Stimulated activated naive CD8-positive, alpha-beta T cell treated with anti-CD3 and anti-CD28 coated beads, Interleukin-15, Interleukin-2, amounts not matched to agents 100 ng/mL and 50 ng/mL, for 24 hours (primary cell): ENCODE results near the gene CD2.

Experiments used
- H3K27ac Mint-ChIP-seq: one replicate; pipeline ENCODE4 v1.8.0; 2021; ENCODE audit warnings: mild to moderate bottlenecking, mixed read lengths
- H3K27me3 Mint-ChIP-seq: one replicate; pipeline ENCODE4 v1.8.0; 2021; ENCODE audit warnings: mixed read lengths
- H3K36me3 Mint-ChIP-seq: one replicate; pipeline ENCODE4 v1.8.0; 2021; ENCODE audit warnings: low read depth, mixed read lengths
- H3K4me1 Mint-ChIP-seq: one replicate; pipeline ENCODE4 v1.8.0; 2021; ENCODE audit warnings: low read depth, mixed read lengths
- H3K4me3 Mint-ChIP-seq: one replicate; pipeline ENCODE4 v1.8.0; 2021; ENCODE audit warnings: mild to moderate bottlenecking, mixed read lengths
- H3K9me3 Mint-ChIP-seq: one replicate; pipeline ENCODE4 v1.8.0; 2021; ENCODE audit warnings: mixed read lengths

Gene CD2

DNA sequence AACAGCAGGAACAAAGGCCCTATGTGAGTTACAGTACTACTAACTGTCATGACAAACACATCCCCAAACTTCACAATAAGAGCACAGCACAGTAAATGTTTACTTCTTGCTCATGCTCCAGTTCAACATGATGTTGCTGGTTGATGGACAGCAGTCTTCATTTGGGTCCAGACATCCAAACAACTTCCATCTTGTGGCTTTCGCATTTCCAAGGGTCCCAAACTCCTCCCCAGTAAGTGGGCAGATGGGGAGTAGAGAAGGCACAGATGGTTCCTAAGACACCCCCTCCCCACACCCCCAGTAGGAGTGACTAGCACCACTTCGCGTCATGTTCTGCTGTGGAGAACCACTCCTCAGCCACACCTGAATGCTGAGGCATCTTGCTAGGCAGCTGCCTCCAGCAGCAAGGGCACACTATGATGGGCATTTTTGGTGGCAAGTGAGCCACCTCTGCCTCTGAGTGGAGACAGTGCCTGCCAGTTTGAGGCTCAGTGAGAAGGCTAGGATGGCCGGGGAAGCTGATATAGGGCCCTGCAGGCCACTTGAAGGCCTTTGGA, 32.7 kb upstream of the CD2 start:
- Mint-ChIP-seq H3K36me3 (no peaks in the 10 kb centered on the region), H3K9me3 (no peaks in the 10 kb centered on the region), H3K4me3 (no peak overlapping the region), H3K4me1 (peaks cover 11% of the 10 kb centered on the region), H3K27me3 (no peaks in the 10 kb centered on the region), H3K27ac (no peak overlapping the region)

DNA sequence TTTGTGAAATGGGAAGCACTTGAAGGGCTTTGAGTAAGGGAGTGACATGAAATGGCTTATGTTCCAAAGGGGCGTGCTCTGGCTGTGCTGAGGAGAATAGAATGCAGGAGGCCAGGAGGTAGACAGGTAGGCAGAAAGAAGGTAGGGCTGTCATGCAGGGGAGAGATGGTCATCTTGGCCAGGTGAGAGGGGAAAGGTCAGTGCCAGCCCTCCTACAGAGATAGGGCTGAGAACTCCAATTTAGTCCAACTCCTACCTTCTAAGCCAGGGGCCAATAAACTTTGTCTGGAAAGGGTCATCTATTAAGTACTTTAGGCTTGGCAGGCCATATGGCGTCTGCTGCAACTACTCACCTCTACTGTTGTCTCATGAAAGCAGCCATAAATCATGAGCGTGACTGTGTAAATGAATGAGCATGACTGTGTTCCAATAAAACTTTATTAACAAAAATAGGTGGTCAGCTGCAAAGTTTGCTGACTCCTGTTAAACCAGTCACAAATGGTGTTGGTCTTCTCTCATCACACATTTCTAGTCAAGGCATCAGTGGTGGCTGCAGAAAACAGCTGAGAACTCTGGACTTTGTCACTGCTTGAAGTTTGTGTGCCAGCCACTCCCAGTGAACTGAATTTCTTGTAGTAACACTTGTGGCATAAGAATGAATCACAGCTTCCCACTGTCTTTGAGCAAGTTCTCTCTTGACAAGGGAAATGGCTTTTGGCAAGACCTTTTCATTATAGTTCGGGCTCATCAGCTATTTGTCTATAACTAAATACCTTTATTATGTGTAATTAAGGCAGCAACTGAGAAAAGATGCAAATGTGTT, 32.0 kb upstream of the CD2 start:
- H3K4me3 Mint-ChIP-seq: no peak overlapping the region
- H3K27ac Mint-ChIP-seq: no peak overlapping the region
- H3K4me1 Mint-ChIP-seq: peaks cover 18% of the 10 kb centered on the region
- no peaks in the 10 kb centered on the region for H3K36me3 Mint-ChIP-seq
- no peaks in the 10 kb centered on the region for H3K9me3 Mint-ChIP-seq
- H3K27me3 Mint-ChIP-seq: no peaks in the 10 kb centered on the region

DNA sequence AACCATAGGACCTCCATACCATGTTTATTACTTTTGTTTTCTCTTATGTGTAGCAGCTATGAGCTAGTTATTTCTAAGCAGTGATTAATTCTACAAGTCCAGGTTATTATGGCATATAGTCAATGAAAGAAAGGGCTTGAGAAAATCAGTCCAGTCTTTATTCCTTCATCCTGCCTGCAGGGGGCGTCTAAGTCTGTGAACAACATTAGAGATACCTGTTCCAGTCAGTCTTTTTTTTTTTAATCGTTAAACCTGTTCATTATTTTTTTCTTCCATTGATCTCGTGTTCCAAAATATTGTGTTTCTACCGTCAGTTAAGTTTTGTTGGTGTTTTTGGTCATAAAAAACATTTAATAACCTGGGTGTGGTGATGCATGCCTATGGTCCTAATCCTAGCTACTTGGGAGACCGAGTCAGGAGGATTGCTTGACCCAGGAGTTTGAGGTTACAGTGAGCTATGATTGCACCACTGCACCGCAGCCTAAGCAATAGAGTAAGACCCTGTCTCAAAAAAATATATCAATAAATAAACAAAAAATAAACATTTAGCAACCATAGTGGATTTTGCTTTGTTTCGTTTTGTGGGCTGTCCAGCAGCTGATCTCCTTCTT, 29.4 kb upstream of the CD2 start:
- H3K9me3 Mint-ChIP-seq: peaks cover 3% of the 10 kb centered on the region
- H3K27me3 Mint-ChIP-seq: no peaks in the 10 kb centered on the region
- no peak overlapping the region for H3K4me3 Mint-ChIP-seq
- peaks cover 32% of the 10 kb centered on the region for H3K4me1 Mint-ChIP-seq
- H3K36me3 Mint-ChIP-seq: peaks cover 4% of the 10 kb centered on the region
- H3K27ac Mint-ChIP-seq: no peak overlapping the region

DNA sequence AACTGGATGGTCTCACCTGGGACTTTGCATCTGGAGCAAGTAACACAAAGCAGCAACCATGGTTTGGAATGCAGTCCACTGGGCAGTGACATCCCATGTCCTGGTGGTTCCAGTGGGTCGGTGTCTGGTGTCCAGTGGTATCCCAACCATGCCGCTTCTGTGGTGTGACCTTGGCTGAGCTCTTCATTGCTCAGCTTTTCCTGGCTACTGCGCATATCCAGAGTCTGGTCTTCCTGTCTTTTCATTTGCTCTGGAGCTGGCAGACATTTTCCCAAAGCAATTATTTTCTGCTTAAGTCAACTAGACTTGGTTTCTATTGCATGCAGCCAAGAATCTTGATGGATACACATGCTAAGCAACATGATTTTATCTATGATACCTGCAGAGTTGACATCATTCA, 28.4 kb upstream of the CD2 start:
- peaks cover 3% of the 10 kb centered on the region for H3K9me3 Mint-ChIP-seq
- peaks cover 4% of the 10 kb centered on the region for H3K36me3 Mint-ChIP-seq
- no peak overlapping the region for H3K4me3 Mint-ChIP-seq

DNA sequence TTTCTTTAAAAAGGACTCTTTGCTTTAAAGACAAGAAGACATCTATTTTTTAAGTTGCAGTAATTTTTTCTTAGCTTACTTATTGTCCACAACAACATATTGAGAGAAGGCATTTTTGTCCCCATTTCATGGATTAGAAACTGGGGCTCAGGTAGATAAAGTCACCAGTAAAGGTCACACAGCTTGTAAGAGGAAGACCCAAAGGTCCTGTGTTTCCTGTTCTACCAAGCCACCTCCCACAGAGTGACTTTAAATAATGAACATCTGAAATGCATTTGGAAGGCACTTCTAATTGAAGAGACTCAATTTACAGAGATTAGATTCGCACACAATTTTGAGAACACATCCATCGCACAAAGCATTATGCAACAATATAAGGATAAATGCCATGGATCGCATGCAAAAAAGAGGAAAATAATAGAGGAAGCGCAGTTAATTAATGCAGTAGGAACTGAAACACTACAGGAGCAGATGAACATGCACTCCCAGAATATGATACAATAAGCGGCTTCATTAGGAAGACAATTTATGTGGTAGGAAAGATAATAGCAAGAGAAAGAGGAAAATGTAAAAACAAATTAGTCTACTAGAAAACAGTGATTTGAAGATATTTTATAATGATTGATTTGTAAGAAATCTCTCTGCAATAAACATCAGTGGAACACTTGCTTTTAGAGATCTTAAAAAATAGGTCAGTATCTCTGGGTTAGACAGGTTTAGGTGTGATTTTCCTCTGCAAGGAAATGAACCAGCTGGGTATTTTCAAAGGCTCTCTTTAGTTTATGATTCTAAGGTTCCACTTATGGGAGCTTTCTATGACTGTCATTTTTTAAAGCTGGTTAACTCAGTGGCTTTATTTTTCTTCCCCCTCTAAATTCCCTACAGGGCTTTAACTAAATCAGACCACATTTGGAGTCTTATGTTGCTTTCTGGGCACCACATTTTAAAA, 27.1 kb upstream of the CD2 start:
- Mint-ChIP-seq H3K9me3 (peaks cover 3% of the 10 kb centered on the region), H3K4me1 (peaks cover 32% of the 10 kb centered on the region), H3K4me3 (peak overlapping the region; percentile 43), H3K36me3 (peaks cover 4% of the 10 kb centered on the region), H3K27ac (peak overlapping the region; percentile 27), H3K27me3 (no peaks in the 10 kb centered on the region)

More for the DNA sequence above, 28.4 kb upstream of the CD2 start:
- H3K27me3 Mint-ChIP-seq: no peaks in the 10 kb centered on the region
- H3K4me1 Mint-ChIP-seq: peaks cover 32% of the 10 kb centered on the region
- H3K27ac Mint-ChIP-seq: no peak overlapping the region

DNA sequence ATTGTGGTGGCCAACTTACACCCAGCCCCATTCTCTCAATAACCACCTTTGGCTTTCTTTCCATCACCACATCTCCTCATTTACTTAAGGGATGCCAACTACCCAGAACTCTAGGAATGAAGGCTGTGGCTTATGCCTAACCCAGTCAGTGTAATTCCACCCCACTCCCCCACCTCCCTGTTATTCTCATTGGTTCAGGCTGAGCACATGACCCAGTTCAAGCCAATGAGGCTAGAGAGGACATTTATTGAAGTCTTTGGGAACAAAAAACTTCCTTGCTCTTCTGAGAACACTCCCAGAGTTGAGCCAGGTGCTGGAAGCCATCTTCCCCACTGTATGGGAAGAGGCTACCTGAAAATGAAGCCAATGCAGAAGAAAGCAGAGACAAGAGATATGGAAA, 22.8 kb upstream of the CD2 start:
- no peak overlapping the region for H3K4me3 Mint-ChIP-seq
- no peak overlapping the region for H3K27ac Mint-ChIP-seq

DNA sequence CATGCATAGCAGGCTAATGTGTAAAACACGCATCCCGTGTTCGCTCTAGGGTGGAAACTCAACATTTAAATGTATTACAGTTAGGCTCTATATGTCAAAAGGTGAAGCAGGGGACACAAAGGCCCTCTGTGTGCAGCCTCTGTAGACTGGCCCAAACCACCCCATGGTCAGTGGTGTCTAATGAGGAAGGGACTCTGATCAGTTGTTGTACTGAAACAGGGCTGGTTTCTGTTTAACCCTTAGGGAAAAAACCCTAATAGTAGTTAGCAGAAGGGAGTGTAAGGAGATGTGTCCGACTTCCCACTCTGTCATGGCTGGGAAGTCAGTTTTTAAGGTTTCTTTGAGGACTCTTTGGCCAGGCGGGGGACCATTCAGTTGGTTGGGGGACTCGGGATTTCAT, 21.5 kb upstream of the CD2 start:
- Mint-ChIP-seq H3K36me3 (peaks cover 4% of the 10 kb centered on the region), H3K27me3 (no peaks in the 10 kb centered on the region), H3K4me3 (no peak overlapping the region), H3K27ac (no peak overlapping the region), H3K9me3 (peaks cover 3% of the 10 kb centered on the region), H3K4me1 (peaks cover 37% of the 10 kb centered on the region)

More for the DNA sequence above, 22.8 kb upstream of the CD2 start:
- H3K4me1 Mint-ChIP-seq: peaks cover 37% of the 10 kb centered on the region
- H3K36me3 Mint-ChIP-seq: peaks cover 4% of the 10 kb centered on the region
- no peaks in the 10 kb centered on the region for H3K27me3 Mint-ChIP-seq
- H3K9me3 Mint-ChIP-seq: peaks cover 3% of the 10 kb centered on the region

DNA sequence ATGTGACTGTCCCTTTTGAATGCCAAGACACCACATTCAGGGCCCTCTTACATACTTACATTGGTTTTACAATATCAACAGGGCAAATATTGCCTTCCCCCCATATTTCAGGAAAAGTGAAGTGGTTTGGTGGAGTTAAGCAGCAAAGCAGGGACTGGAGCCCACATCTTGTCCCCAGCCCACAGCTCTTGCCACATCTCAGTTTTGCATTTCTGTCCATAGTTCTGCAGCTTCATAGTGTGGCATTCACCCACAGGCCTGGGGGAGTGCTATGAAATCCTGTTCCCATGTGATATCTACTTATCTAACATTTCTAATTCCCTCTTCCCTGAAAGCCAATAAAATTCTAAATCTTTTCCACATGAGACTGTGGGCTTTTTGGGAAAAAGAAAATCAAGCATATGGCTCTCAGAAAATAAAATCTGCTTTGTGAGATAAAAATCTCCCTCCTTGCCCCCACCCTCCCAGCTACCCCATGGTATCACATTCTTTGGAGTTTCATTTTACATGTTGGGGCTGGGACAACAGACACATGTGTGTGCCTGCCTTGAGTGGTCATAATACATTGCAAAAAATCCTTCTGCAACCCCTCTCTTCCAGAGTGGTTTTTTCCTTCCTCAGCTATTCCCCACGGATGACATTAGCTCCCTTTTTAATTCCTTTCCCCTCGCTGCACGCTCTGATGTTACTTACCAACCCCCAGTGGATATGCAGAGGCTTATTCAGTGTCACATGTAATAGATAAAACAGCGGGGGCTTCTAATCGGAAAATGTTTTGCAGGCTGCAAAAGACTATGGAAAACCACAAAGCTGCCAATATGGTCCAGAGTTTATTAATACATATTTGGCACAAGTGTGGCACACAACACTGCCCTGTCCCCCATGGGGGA, 20.5 kb upstream of the CD2 start:
- Mint-ChIP-seq H3K9me3 (no peaks in the 10 kb centered on the region), H3K4me3 (no peak overlapping the region), H3K36me3 (no peaks in the 10 kb centered on the region), H3K27ac (peak overlapping the region; percentile 20), H3K4me1 (peaks cover 38% of the 10 kb centered on the region), H3K27me3 (no peaks in the 10 kb centered on the region)

DNA sequence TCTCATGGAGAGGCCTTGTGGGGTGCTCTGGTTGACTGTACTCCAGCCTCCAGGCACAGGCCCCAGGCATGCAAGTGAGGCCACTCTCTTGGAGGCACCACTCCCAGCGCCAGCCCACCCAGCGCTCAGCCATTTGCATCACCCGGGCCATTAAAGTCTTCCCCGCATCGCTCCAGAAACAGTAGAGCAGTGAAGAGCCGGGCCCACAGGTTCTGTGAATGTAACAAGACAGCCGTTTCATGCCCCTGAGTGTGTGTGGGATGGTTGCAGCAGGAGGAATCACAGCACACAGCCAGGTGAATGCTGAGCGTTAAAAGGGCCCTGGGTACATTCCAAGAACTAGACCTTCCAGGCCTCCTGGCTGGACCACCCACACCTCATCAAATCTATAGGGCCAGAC, 19.0 kb upstream of the CD2 start:
- Mint-ChIP-seq H3K4me1 (peaks cover 54% of the 10 kb centered on the region), H3K4me3 (no peak overlapping the region), H3K36me3 (peaks cover 3% of the 10 kb centered on the region), H3K9me3 (peaks cover 2% of the 10 kb centered on the region), H3K27me3 (no peaks in the 10 kb centered on the region), H3K27ac (peak overlapping the region; percentile 100)

DNA sequence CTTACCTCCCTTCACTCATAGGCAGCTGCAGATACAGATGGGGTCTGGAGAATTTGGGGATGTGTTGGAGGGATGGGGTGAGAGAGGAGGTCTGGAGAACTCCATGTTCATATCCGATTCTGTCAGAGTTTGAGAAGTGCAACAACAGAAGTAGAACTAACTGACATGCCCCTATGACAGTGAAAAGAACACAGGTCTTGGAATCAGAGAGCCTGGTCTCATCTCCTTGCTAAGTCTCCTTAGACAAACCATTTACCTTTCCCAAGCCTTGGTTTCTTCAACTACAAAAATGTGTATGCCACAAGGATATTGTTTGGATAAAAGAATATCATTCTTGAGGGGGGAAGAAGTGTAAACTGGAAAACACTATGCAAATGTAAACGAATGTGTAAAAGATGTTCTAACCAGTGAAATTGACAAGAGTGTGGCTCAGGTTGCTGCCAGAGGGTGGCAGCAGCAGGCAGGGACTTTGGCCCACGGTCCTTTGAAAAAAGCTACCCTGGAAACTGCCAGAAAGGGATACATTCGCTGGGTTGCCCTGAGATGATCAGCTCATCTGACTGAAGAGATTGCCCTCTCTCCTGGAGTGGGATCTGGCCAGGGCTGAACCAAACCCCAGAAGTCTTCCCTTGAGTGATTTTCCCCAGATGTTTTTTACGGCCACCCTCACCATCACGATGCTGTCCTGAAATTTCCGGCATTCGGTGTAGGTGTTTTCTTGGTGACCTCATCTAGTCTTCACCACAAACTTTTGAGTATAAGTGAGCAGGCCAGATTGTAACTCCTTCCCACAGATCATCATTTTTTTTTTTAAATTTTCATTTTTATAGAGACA, 17.0 kb upstream of the CD2 start:
- H3K27ac Mint-ChIP-seq: peak overlapping the region; percentile 100
- H3K4me1 Mint-ChIP-seq: peaks cover 64% of the 10 kb centered on the region
- H3K9me3 Mint-ChIP-seq: peaks cover 10% of the 10 kb centered on the region
- H3K36me3 Mint-ChIP-seq: peaks cover 14% of the 10 kb centered on the region
- peak overlapping the region; percentile 81 for H3K4me3 Mint-ChIP-seq
- H3K27me3 Mint-ChIP-seq: no peaks in the 10 kb centered on the region

DNA sequence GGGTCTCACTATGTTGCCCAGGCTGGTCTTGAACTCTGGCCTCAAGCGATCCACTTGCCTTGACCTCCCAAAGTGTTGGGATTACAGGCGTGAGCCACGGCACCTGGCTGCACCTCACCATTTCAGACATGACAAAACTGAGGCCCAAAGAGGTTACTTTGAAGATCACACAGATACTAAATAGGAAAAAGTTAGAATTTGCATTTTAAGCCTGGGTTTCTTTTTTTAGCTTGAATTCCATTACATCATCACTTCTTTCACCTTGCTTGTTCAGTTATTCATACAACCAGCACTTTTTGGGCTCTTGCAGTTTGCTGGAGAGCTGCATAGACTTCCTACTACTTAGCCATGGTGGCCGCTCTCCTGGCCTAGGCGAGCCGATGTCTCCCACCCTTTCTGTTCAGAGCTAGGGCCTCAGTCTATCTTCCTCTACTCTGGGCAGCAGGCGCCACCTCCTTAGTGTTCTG, 16.3 kb upstream of the CD2 start:
- Mint-ChIP-seq H3K9me3 (peaks cover 13% of the 10 kb centered on the region), H3K36me3 (peaks cover 17% of the 10 kb centered on the region), H3K27me3 (no peaks in the 10 kb centered on the region), H3K4me1 (peaks cover 64% of the 10 kb centered on the region), H3K4me3 (peak overlapping the region; percentile 81), H3K27ac (peak overlapping the region; percentile 100)

DNA sequence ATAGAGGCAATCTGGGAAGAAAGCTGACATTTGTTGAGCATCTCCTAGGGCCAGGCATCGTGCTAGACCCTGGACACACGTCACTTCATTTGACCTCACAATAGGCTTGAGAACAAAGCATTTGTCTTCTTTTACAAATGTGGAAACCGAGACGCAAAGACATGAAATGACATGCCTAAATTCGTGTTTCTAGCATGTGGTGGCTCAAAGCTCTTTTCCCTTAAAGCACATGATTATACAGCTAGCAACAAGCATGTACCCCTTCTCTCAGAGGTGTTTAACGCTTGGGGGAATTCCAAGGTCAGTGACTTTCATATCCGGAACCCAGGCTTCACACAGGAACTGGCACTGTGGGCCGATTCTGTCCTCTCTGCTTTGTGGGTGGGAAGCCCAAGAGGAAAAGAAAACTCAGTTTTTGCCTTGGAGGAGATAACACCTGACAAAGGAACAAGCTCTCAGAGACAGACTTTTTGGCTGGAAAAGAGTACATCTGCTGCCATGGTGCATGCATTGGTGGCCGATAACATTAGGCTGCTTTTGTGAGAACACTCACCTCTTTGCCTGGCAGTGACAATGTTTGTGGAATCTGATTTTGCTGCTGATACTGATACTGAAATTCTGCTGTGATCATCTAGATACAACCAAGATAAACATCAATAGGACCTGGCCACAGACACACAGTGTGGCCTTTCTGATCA, 15.4 kb upstream of the CD2 start:
- Mint-ChIP-seq H3K4me1 (peaks cover 64% of the 10 kb centered on the region), H3K27me3 (no peaks in the 10 kb centered on the region), H3K27ac (peak overlapping the region; percentile 100), H3K4me3 (peak overlapping the region; percentile 81), H3K9me3 (peaks cover 22% of the 10 kb centered on the region), H3K36me3 (peaks cover 25% of the 10 kb centered on the region)
